Fibroblast of the aortic adventitia (primary cell): ENCODE measurements around the gene MRAS. TPM values are rescaled to one million over a fixed set of nuclear protein-coding genes. Genes with fewer than 3 reads are reported as not detected.
A peak's percentile ranks its signal among the peaks of the same experiment; 100 is the strongest.

Experiments
- DNase-seq: peaks from one replicate; pipeline ENCODE4 v3.0.0-alpha.2; 2010; ENCODE audit warnings: low read depth
- H3K4me3 ChIP-seq: 2 replicates; pipeline ENCODE4 v1.5.1; 2011; ENCODE audit warnings: low read depth, mild to moderate bottlenecking, control low read depth, low read length, moderate library complexity
- CTCF ChIP-seq: IDR thresholded peaks from 2 replicates; pipeline ENCODE4 v1.5.1; 2011; ENCODE audit warnings: mild to moderate bottlenecking, low read length, control low read depth, inconsistent platforms; ENCODE audit not compliant: insufficient read depth
- total RNA-seq: library from RNA; depleted of rRNA; stranded (reverse); fragments of >200 nt; gene quantifications from 2 replicates; pipeline ENCODE4 v1.2.3, GENCODE V29; 2012; ENCODE audit warnings: low replicate concordance

MRAS gene
- total RNA-seq, 1 donor, result 53.3 TPM

- no peak for DNase-seq
- no peak overlapping the region for H3K4me3 ChIP-seq
- TF ChIP-seq CTCF, result no peak
Observed at GRCh38 chr3:138338244-138338643, 10.1 kb upstream of the MRAS start.

- no peak for DNase-seq
- TF ChIP-seq CTCF, result no peak
- no peak overlapping the region for H3K4me3 ChIP-seq
Observed at GRCh38 chr3:138338811-138339210, 9.6 kb upstream of the MRAS start.

GRCh38 chr3:138340511-138340910, 7.9 kb upstream of the MRAS start:
- no peak for TF ChIP-seq CTCF
- no peak overlapping the region for H3K4me3 ChIP-seq
- DNase-seq, result no peak

GRCh38 chr3:138344754-138345153, 3.6 kb upstream of the MRAS start:
- no peak for DNase-seq
- no peak overlapping the region for H3K4me3 ChIP-seq
- TF ChIP-seq CTCF, result no peak

- DNase-seq, result peak; percentile 38
- H3K4me3 ChIP-seq, result peak overlapping the region; percentile 81
- peak; percentile 2 for TF ChIP-seq CTCF
Observed at GRCh38 chr3:138348754-138349739, 668 bp downstream of the MRAS start.

GRCh38 chr3:138349926-138350665, 1.7 kb downstream of the MRAS start:
- no peak for TF ChIP-seq CTCF
- peak; percentile 50 for DNase-seq
- H3K4me3 ChIP-seq, result peak overlapping the region; percentile 81
